H1 (cell line): Measurements from ENCODE around the gene IFNAR2. TPM values are rescaled to one million over a fixed set of nuclear protein-coding genes. Genes with fewer than 3 reads are reported as not detected.

Source experiments
- CTCF ChIA-PET: fragments of 300-600 bp; sonication (Branson Sonifier 250); formaldehyde crosslinking; loops from one replicate; lab custom pipeline; 2021; ENCODE audit not compliant: partially characterized antibody; lab: Charles Lee
- POLR2A ChIA-PET: fragments of 300-600 bp; sonication (Branson Sonifier 250); formaldehyde crosslinking; loops from one replicate; lab custom pipeline; 2021; ENCODE audit warnings: inconsistent platforms; ENCODE audit not compliant: partially characterized antibody; lab: Charles Lee
- DNase-seq, 2 experiments: peaks; one replicate each; pipeline versions ENCODE4 v3.0.0 to v3.0.0-alpha.2; 2010 to 2022; ENCODE audit warnings: low spot score in 2 of 2, low read depth in 1 of 2, mixed read lengths in 1 of 2
- FAIRE-seq: peaks from 2 replicates; lab custom pipeline; 2011; peaks lifted over from hg19 to GRCh38; lab: Jason Lieb, UNC
- H2AFZ ChIP-seq: 2 replicates; pipeline ENCODE4 v1.8.1; 2012; ENCODE audit warnings: low read length, inconsistent platforms
- H2AK5ac ChIP-seq: 2 replicates; pipeline ENCODE4 v1.6.1; 2013; ENCODE audit warnings: low read depth, low read length
- H2BK120ac ChIP-seq: replicated peaks from 2 replicates; pipeline ENCODE3; 2013; ENCODE audit warnings: low read depth, low read length, inconsistent platforms
- H2BK12ac ChIP-seq: 2 replicates; pipeline ENCODE4 v1.6.1; 2013; ENCODE audit warnings: low read depth, low read length
- H2BK15ac ChIP-seq: 2 replicates; pipeline ENCODE4 v1.6.1; 2013; ENCODE audit warnings: low read length
- H2BK20ac ChIP-seq: 2 replicates; pipeline ENCODE4 v1.6.1; 2013; ENCODE audit warnings: low read length
- H2BK5ac ChIP-seq: 2 replicates; pipeline ENCODE4 v1.6.1; 2013; ENCODE audit warnings: low read depth, low read length
- H3K14ac ChIP-seq: 2 replicates; pipeline ENCODE4 v1.6.1; 2013; ENCODE audit warnings: inconsistent platforms; ENCODE audit not compliant: insufficient read length
- H3K18ac ChIP-seq: 2 replicates; pipeline ENCODE4 v1.6.1; 2013; ENCODE audit warnings: low read length; ENCODE audit errors: extremely low read depth
- H3K23ac ChIP-seq: 2 replicates; pipeline ENCODE4 v1.6.1; 2013; ENCODE audit warnings: inconsistent platforms; ENCODE audit not compliant: insufficient read length
- H3K23me2 ChIP-seq: 2 replicates; pipeline ENCODE4 v1.6.1; 2013; ENCODE audit warnings: low read depth, low read length
- H3K27ac ChIP-seq: 2 replicates; pipeline ENCODE4 v1.6.1; 2011; ENCODE audit warnings: low read depth, low read length, inconsistent platforms
- H3K27me3 ChIP-seq, 4 experiments: replicated peaks in 1 of 4; 1 replicate in 1 of 4; 2 replicates in 3 of 4; pipeline versions ENCODE4 v1.6.1 to v1.8.1; 2011 to 2013; ENCODE audit warnings: low read length in 3 of 4, mild to moderate bottlenecking in 3 of 4, inconsistent platforms in 2 of 4, mixed read lengths in 2 of 4, moderate library complexity in 1 of 4; ENCODE audit not compliant: control insufficient read depth in 3 of 4, insufficient read depth in 3 of 4; ENCODE audit errors: extremely low read depth in 1 of 4
- H3K36me3 ChIP-seq, 4 experiments: 2 replicates each; pipeline versions ENCODE4 v1.6.1 to v1.8.1; 2011 to 2013; ENCODE audit warnings: mild to moderate bottlenecking in 4 of 4, low read length in 3 of 4, moderate library complexity in 2 of 4, control low read depth in 1 of 4, inconsistent platforms in 1 of 4; ENCODE audit not compliant: insufficient read depth in 4 of 4, control insufficient read depth in 2 of 4
- H3K4ac ChIP-seq: replicated peaks from 2 replicates; pipeline ENCODE3; 2013; ENCODE audit warnings: low read length, low read depth, mixed read lengths, inconsistent platforms; ENCODE audit not compliant: insufficient read length
- H3K4me1 ChIP-seq, 4 experiments: replicated peaks in 1 of 4; 1 replicate in 1 of 4; 2 replicates in 3 of 4; pipeline versions ENCODE4 v1.6.1 to v1.8.1; 2011 to 2013; ENCODE audit warnings: low read length in 3 of 4, inconsistent platforms in 2 of 4, mixed read lengths in 1 of 4; ENCODE audit not compliant: insufficient read depth in 4 of 4, control insufficient read depth in 3 of 4
- H3K4me2 ChIP-seq, 2 experiments: 2 replicates each; pipeline versions ENCODE4 v1.6.1 to v1.8.1; 2011 to 2013; ENCODE audit warnings: low read depth in 2 of 2, low read length in 2 of 2, control low read depth in 1 of 2, inconsistent platforms in 1 of 2, mild to moderate bottlenecking in 1 of 2; ENCODE audit not compliant: insufficient read depth in 1 of 2
- H3K4me3 ChIP-seq, 4 experiments: fragments of 200-600, 300-600 bp in 1 of 4; sonication (generic), shearing (Covaris generic), sonication (Bioruptor Twin) in 1 of 4; 2 replicates each; pipeline versions ENCODE4 v1.5.1 to v1.8.1; 2011 to 2016; ENCODE audit warnings: low read length in 4 of 4, low read depth in 3 of 4, control low read depth in 2 of 4, inconsistent platforms in 2 of 4, mild to moderate bottlenecking in 2 of 4, mixed read lengths in 1 of 4, moderate library complexity in 1 of 4; ENCODE audit not compliant: insufficient read depth in 2 of 4; ENCODE audit errors: extremely low read depth in 1 of 4
- H3K56ac ChIP-seq: replicated peaks from 2 replicates; pipeline ENCODE3; 2013; ENCODE audit warnings: low read depth, mild to moderate bottlenecking, mixed read lengths, low read length, inconsistent platforms; ENCODE audit not compliant: insufficient read length
- H3K79me1 ChIP-seq: 2 replicates; pipeline ENCODE4 v1.6.1; 2013; ENCODE audit warnings: low read depth, low read length, control low read depth
- H3K79me2 ChIP-seq, 2 experiments: 2 replicates each; pipeline versions ENCODE4 v1.6.1 to v1.8.1; 2012 to 2013; ENCODE audit warnings: low read length in 2 of 2, mild to moderate bottlenecking in 2 of 2, inconsistent platforms in 1 of 2; ENCODE audit not compliant: insufficient read depth in 2 of 2, control insufficient read depth in 1 of 2
- H3K9ac ChIP-seq, 4 experiments: replicated peaks in 1 of 4; 1 replicate in 1 of 4; 2 replicates in 3 of 4; pipeline versions ENCODE4 v1.6.1 to v1.8.1; 2011 to 2013; ENCODE audit warnings: low read depth in 3 of 4, low read length in 3 of 4, control low read depth in 2 of 4, mild to moderate bottlenecking in 2 of 4, moderate library complexity in 2 of 4, inconsistent platforms in 1 of 4; ENCODE audit errors: extremely low read depth in 1 of 4
- H3K9me3 ChIP-seq, 2 experiments: 2 replicates each; pipeline versions ENCODE4 v1.6.1 to v1.8.1; 2012 to 2013; ENCODE audit warnings: mild to moderate bottlenecking in 2 of 2, moderate library complexity in 2 of 2, control low read depth in 1 of 2, inconsistent platforms in 1 of 2, low read depth in 1 of 2, low read length in 1 of 2, mixed read lengths in 1 of 2; ENCODE audit not compliant: insufficient read depth in 2 of 2
- H4K20me1 ChIP-seq, 2 experiments: replicated peaks in 1 of 2; 2 replicates each; pipeline versions ENCODE3 to v1.8.1; 2011 to 2013; ENCODE audit warnings: inconsistent platforms in 2 of 2, low read length in 2 of 2, mild to moderate bottlenecking in 1 of 2; ENCODE audit not compliant: insufficient read depth in 2 of 2, control insufficient read depth in 1 of 2
- H4K5ac ChIP-seq: 2 replicates; pipeline ENCODE4 v1.6.1; 2013; ENCODE audit warnings: low read length, low read depth, mixed read lengths, inconsistent platforms; ENCODE audit not compliant: insufficient read length
- H4K8ac ChIP-seq: 2 replicates; pipeline ENCODE4 v1.8.0; 2013; ENCODE audit warnings: mild to moderate bottlenecking, moderate library complexity, low read length, inconsistent platforms; ENCODE audit not compliant: insufficient read depth; ENCODE audit errors: extremely low read depth
- H4K91ac ChIP-seq: replicated peaks from 2 replicates; pipeline ENCODE3; 2013; ENCODE audit warnings: low read length, mixed read lengths, inconsistent platforms; ENCODE audit not compliant: insufficient read length
- FOSL1 ChIP-seq: IDR thresholded peaks from 2 replicates; pipeline ENCODE4 v1.6.1; 2011; ENCODE audit warnings: mild to moderate bottlenecking, low read depth, low read length, moderate library complexity; ENCODE audit not compliant: insufficient read depth
- HDAC6 ChIP-seq: IDR thresholded peaks from one replicate; pipeline ENCODE4 v1.7.1; 2012; ENCODE audit warnings: low read depth, mild to moderate bottlenecking, inconsistent platforms, low read length, moderate library complexity
- JUN ChIP-seq: IDR thresholded peaks from 2 replicates; pipeline ENCODE4 v1.6.1; 2011; ENCODE audit warnings: low read depth, mild to moderate bottlenecking, improper control_type of control experiment, low read length
- SRF ChIP-seq: IDR thresholded peaks from 2 replicates; pipeline ENCODE4 v1.6.1; 2011; ENCODE audit warnings: mild to moderate bottlenecking, low read depth, low read length, moderate library complexity
- TAF1 ChIP-seq: IDR thresholded peaks from 2 replicates; pipeline ENCODE4 v1.6.1; 2011; ENCODE audit warnings: mild to moderate bottlenecking, low read depth, low read length
- ZNF274 ChIP-seq: IDR thresholded peaks from 2 replicates; pipeline ENCODE4 v1.7.0; 2012; ENCODE audit warnings: low read length, borderline replicate concordance; ENCODE audit errors: extremely low read depth
- WGBS, 2 experiments: shearing (Covaris generic) in 1 of 2; methylation state at CpG; one replicate each; pipeline versions ENCODE4 v1.1.6 to v1.1.7; 2013 to 2015; ENCODE audit warnings: low lambda C conversion rate in 2 of 2, mixed read lengths in 2 of 2, inconsistent platforms in 1 of 2, low coverage in 1 of 2, missing lambda C conversion rate in 1 of 2; ENCODE audit not compliant: insufficient replicate concordance in 2 of 2, insufficient coverage in 1 of 2, insufficient read length in 1 of 2; ENCODE audit errors: extremely low coverage in 1 of 2, missing lambda C conversion rate in 1 of 2; 5-methylcytosine and 5-hydroxymethylcytosine counted together
- polyA plus RNA-seq, 7 experiments: library from polyadenylated mRNA; depleted of rRNA in 3 of 7; stranded (reverse) in 5 of 7; unstranded in 2 of 7; fragments of >200 nt in 5 of 7; fragments of 200-250 nt in 2 of 7; gene quantifications; 1 replicate in 5 of 7; 2 replicates in 1 of 7; 4 replicates in 1 of 7; pipeline versions ENCODE4 v1.2.1 to v1.2.3, GENCODE V29; 2011 to 2013; ENCODE audit warnings: missing spikeins in 2 of 7, mixed read lengths in 2 of 7
- total RNA-seq: library from RNA; stranded (reverse); fragmentation: NEBNext Ultra II Directional; extraction: Animal tissue kit (Norgen Biotek cat#: 25700); gene quantifications from 2 replicates; pipeline ENCODE4 v1.2.1, GENCODE V29; 2021
- TF ChIP-seq, protein P1 (sequence below), 3 experiments: IDR thresholded peaks; 1 replicate in 2 of 3; 2 replicates in 1 of 3; pipeline versions ENCODE4 v1.5.1 to v1.6.1; 2011; ENCODE audit warnings: low read length in 3 of 3, mild to moderate bottlenecking in 3 of 3, inconsistent platforms in 2 of 3, low read depth in 1 of 3, moderate library complexity in 1 of 3; ENCODE audit not compliant: insufficient read depth in 1 of 3; ENCODE audit errors: control extremely low read depth in 1 of 3

The IFNAR2 gene
- total and polyA plus RNA-seq, 2 of the 8 experiments (the other 6 are each of a cell fraction or from before 2014, with no cell fraction given) = 12.2 to 16.1 TPM

- Histone ChIP-seq H3K9ac (no peak overlapping the region), H3K18ac (no peak overlapping the region), H2BK20ac (no peak overlapping the region), H4K20me1 (no peaks in the 10 kb centered on the region), H3K23me2 (peaks cover 2% of the 10 kb centered on the region; the same call in 1 of the 2 replicates), H2BK120ac (no peak overlapping the region), H3K27ac (no peak overlapping the region), H2BK12ac (no peak overlapping the region), H3K4me3 (no peak overlapping the region), H3K23ac (no peak overlapping the region), H2AFZ (no peak overlapping the region), H3K27me3 (no peaks in the 10 kb centered on the region), H3K4ac (no peak overlapping the region), H3K36me3 (no peaks in the 10 kb centered on the region), H3K14ac (no peak overlapping the region), H3K9me3 (no peaks in the 10 kb centered on the region), H4K5ac (no peak overlapping the region), H3K79me2 (no peaks in the 10 kb centered on the region), H3K56ac (no peak overlapping the region), H4K91ac (no peak overlapping the region), H3K79me1 (no peaks in the 10 kb centered on the region), H4K8ac (no peak overlapping the region), H2BK15ac (no peak overlapping the region), H3K4me1 (no peaks in the 10 kb centered on the region), H2AK5ac (no peak overlapping the region), H2BK5ac (no peak overlapping the region), H3K4me2 (no peak overlapping the region)
- 86% methylated on average over 3 of the region's 3 CpGs; no CpG with 5 or more reads in 1 of the 2 experiments for WGBS, 2 experiments
- FAIRE-seq (no peak), DNase-seq (no peak)
- POLR2A ChIA-PET = no interaction called here
- CTCF ChIA-PET = interaction anchor here (0.9 to 1.0 kb wide), 3 partner anchors 168 to 346 kb away, joined by 3 to 4 read pairs (median 3); no protein-coding TSS in a partner anchor
- TF ChIP-seq ZNF274 (no peak), JUN (no peak), FOSL1 (no peak), SRF (no peak), HDAC6 (no peak), TAF1 (no peak)
- TF ChIP-seq, protein P1, sequence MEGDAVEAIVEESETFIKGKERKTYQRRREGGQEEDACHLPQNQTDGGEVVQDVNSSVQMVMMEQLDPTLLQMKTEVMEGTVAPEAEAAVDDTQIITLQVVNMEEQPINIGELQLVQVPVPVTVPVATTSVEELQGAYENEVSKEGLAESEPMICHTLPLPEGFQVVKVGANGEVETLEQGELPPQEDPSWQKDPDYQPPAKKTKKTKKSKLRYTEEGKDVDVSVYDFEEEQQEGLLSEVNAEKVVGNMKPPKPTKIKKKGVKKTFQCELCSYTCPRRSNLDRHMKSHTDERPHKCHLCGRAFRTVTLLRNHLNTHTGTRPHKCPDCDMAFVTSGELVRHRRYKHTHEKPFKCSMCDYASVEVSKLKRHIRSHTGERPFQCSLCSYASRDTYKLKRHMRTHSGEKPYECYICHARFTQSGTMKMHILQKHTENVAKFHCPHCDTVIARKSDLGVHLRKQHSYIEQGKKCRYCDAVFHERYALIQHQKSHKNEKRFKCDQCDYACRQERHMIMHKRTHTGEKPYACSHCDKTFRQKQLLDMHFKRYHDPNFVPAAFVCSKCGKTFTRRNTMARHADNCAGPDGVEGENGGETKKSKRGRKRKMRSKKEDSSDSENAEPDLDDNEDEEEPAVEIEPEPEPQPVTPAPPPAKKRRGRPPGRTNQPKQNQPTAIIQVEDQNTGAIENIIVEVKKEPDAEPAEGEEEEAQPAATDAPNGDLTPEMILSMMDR (IDR thresholded peaks at IDR 0.05; ENCODE audit: control extremely low read depth in 1 of 3, insufficient read depth in 1 of 3, low read depth in 1 of 3, low read length in 3 of 3) = no peak
Observed at GRCh38 chr21:33189824-33190223, 39.9 kb upstream of the IFNAR2 start.
